LNCaP clone FGC (cell line): ENCODE results near the gene TXNDC17.
"Not testable (repeated sequence)": the region's sequence is repeated elsewhere in the genome, so short reads cannot be mapped to it uniquely, and the experiment has no call there.

Experiments used
- DNase-seq: peaks from one replicate; pipeline ENCODE4 v3.0.0-alpha.2; 2011; ENCODE audit warnings: low read depth
- H3K4me3 ChIP-seq: 2 replicates; pipeline ENCODE4 v1.5.1; 2011; ENCODE audit warnings: mild to moderate bottlenecking, low read depth, low read length, control low read depth
- CTCF ChIP-seq: IDR thresholded peaks from 2 replicates; pipeline ENCODE4 v1.5.1; 2012; ENCODE audit warnings: mild to moderate bottlenecking; ENCODE audit not compliant: control insufficient read depth, insufficient read depth; ENCODE audit errors: extremely low read depth

TXNDC17 gene

GRCh38 chr17:6661464-6661848, 20.6 kb downstream of the TXNDC17 start:
- no peak for TF ChIP-seq CTCF
- no peak overlapping the region for H3K4me3 ChIP-seq
- DNase-seq, result no peak

GRCh38 chr17:6663200-6663599, 22.3 kb downstream of the TXNDC17 start:
- DNase-seq, H3K4me3 ChIP-seq: not testable (repeated sequence)

GRCh38 chr17:6666077-6666521, 25.2 kb downstream of the TXNDC17 start:
- DNase-seq, result peak; percentile 56
- TF ChIP-seq CTCF, result peak; percentile 99
- no peak overlapping the region for H3K4me3 ChIP-seq

GRCh38 chr17:6666557-6666956, 25.7 kb downstream of the TXNDC17 start:
- no peak for DNase-seq
- TF ChIP-seq CTCF, result no peak
- H3K4me3 ChIP-seq, result no peak overlapping the region

- no peak overlapping the region for H3K4me3 ChIP-seq
- no peak for DNase-seq
- TF ChIP-seq CTCF, result no peak
Measured at GRCh38 chr17:6667516-6667915, 26.7 kb downstream of the TXNDC17 start.

- TF ChIP-seq CTCF, result no peak
- H3K4me3 ChIP-seq, result no peak overlapping the region
- no peak for DNase-seq
Measured at GRCh38 chr17:6668219-6668618, 27.4 kb downstream of the TXNDC17 start.

- TF ChIP-seq CTCF, result no peak
- DNase-seq, result no peak
- no peak overlapping the region for H3K4me3 ChIP-seq
Measured at GRCh38 chr17:6668727-6669425, 28.0 kb downstream of the TXNDC17 start.
